Astrocyte (in vitro differentiated cells and primary cell): ENCODE data around the gene RLN3.

ENCODE experiments used
- CTCF ChIP-seq: IDR thresholded peaks from 2 replicates; pipeline ENCODE4 v1.5.1; 2011; ENCODE audit warnings: low read depth, mild to moderate bottlenecking, inconsistent platforms, low read length, moderate library complexity; ENCODE audit not compliant: insufficient read depth
- EZH2 ChIP-seq: IDR thresholded peaks from 2 replicates; pipeline ENCODE4 v1.6.1; 2012; ENCODE audit warnings: mild to moderate bottlenecking, low read length, inconsistent platforms; ENCODE audit not compliant: insufficient read depth

- TF ChIP-seq EZH2 (no peak), CTCF (no peak)
These were observed 40.7 kb upstream of the RLN3 start for GRCh38 chr19:13987101-13987890.
